Thoracic aorta (tissue), 2 donors: Measurements from ENCODE around the gene LRRC7. TPM values are rescaled to one million over a fixed set of nuclear protein-coding genes. Genes with fewer than 3 reads are reported as not detected.

Experiments
- ATAC-seq: fragments of 150-250 bp; one replicate; pipeline ENCODE4 v1.8.0; 2017; ENCODE audit warnings: low read depth; ENCODE audit not compliant: insufficient number of reproducible peaks, low FRiP score
- DNase-seq: peaks from one replicate; pipeline ENCODE4 v3.0.0-alpha.2; 2020; ENCODE audit warnings: low spot score
- H3K27ac ChIP-seq, 2 donors: fragments of 200-600 bp; sonication (generic); 1 replicate in 1 of 2; 2 replicates in 1 of 2; pipeline ENCODE4 v1.5.1; 2016; ENCODE audit warnings: mild to moderate bottlenecking in 2 of 2, moderate library complexity in 2 of 2
- H3K27me3 ChIP-seq: fragments of 200-600 bp; sonication (generic); replicated peaks from 2 replicates; pipeline ENCODE4 v1.6.0; 2016; ENCODE audit warnings: mild to moderate bottlenecking; ENCODE audit not compliant: insufficient read depth
- H3K36me3 ChIP-seq: fragments of 200-600 bp; sonication (generic); one replicate; pipeline ENCODE4 v1.5.1; 2016
- H3K4me1 ChIP-seq, 2 donors: fragments of 200-600 bp; sonication (generic); 1 replicate in 1 of 2; 2 replicates in 1 of 2; pipeline versions ENCODE4 v1.5.1 to v1.6.0; 2016; ENCODE audit warnings: low read depth in 2 of 2, mild to moderate bottlenecking in 1 of 2; ENCODE audit not compliant: control insufficient read depth in 1 of 2
- H3K4me3 ChIP-seq: fragments of 200-600 bp; sonication (generic); 2 replicates; pipeline ENCODE4 v1.5.1; 2016; ENCODE audit warnings: mild to moderate bottlenecking
- H3K9me3 ChIP-seq: fragments of 200-600 bp; sonication (generic); 2 replicates; pipeline ENCODE4 v1.5.1; 2016
- CTCF ChIP-seq: fragments of 200-600 bp; sonication (generic); IDR thresholded peaks from one replicate; pipeline ENCODE4 v1.5.1; 2019; ENCODE audit warnings: antibody characterized with exemption
- total RNA-seq, 2 donors: library from RNA; depleted of rRNA; stranded (reverse); fragments of >200 nt; gene quantifications; one replicate each; pipeline versions ENCODE4 v1.1.0 to v1.2.3, GENCODE V29; 2016

LRRC7 gene
- total RNA-seq, 2 donors from 2014 or later, result 0.14 to 0.35 TPM

GRCh38 chr1:70034403-70034802 is 466.7 kb downstream of the LRRC7 start:
- H3K9me3 ChIP-seq, result no peaks in the 10 kb centered on the region
- no peaks in the 10 kb centered on the region for H3K4me1 ChIP-seq
- no peaks in the 10 kb centered on the region for H3K36me3 ChIP-seq
- DNase-seq (no peak), ATAC-seq (no peak)
- H3K27ac ChIP-seq, result no peak overlapping the region
- H3K27me3 ChIP-seq, result no peaks in the 10 kb centered on the region
- TF ChIP-seq CTCF, result no peak
- H3K4me3 ChIP-seq, result no peak overlapping the region

- no peaks in the 10 kb centered on the region for H3K4me1 ChIP-seq
- no peak for TF ChIP-seq CTCF
- DNase-seq (no peak), ATAC-seq (no peak)
- no peaks in the 10 kb centered on the region for H3K9me3 ChIP-seq
- no peak overlapping the region for H3K27ac ChIP-seq
- H3K4me3 ChIP-seq, result no peak overlapping the region
- H3K27me3 ChIP-seq, result no peaks in the 10 kb centered on the region
- no peaks in the 10 kb centered on the region for H3K36me3 ChIP-seq
Measured at GRCh38 chr1:70038025-70038424, 470.3 kb downstream of the LRRC7 start.

GRCh38 chr1:70039485-70039884 is 471.8 kb downstream of the LRRC7 start:
- DNase-seq (no peak), ATAC-seq (no peak)
- no peak overlapping the region for H3K27ac ChIP-seq
- no peaks in the 10 kb centered on the region for H3K27me3 ChIP-seq
- no peak for TF ChIP-seq CTCF
- H3K36me3 ChIP-seq, result no peaks in the 10 kb centered on the region
- H3K4me3 ChIP-seq, result no peak overlapping the region
- no peaks in the 10 kb centered on the region for H3K9me3 ChIP-seq
- peaks cover 0 to 5% of the 10 kb centered on the region in 2 donors for H3K4me1 ChIP-seq

- Histone ChIP-seq H3K4me3 (no peak overlapping the region), H3K9me3 (no peaks in the 10 kb centered on the region), H3K27me3 (no peaks in the 10 kb centered on the region), H3K27ac (no peak overlapping the region), H3K4me1 (peaks cover 0 to 5% of the 10 kb centered on the region in 2 donors), H3K36me3 (no peaks in the 10 kb centered on the region)
- no peak for TF ChIP-seq CTCF
- ATAC-seq (no peak), DNase-seq (no peak)
Measured at GRCh38 chr1:70041317-70042045, 473.8 kb downstream of the LRRC7 start.

- H3K27ac ChIP-seq, result no peak overlapping the region
- H3K27me3 ChIP-seq, result no peaks in the 10 kb centered on the region
- no peak for DNase-seq
- H3K4me3 ChIP-seq, result no peak overlapping the region
- no peaks in the 10 kb centered on the region for H3K36me3 ChIP-seq
- peaks cover 0 to 5% of the 10 kb centered on the region in 2 donors for H3K4me1 ChIP-seq
- no peaks in the 10 kb centered on the region for H3K9me3 ChIP-seq
- TF ChIP-seq CTCF, result no peak
- ATAC-seq, result no peak
Measured at GRCh38 chr1:70042090-70042731, 474.5 kb downstream of the LRRC7 start.
